HG03135 (cell line): ENCODE data around the gene GPX1.

ENCODE experiments used
- ATAC-seq: cut with Tn5 transposase; IDR thresholded peaks from one replicate; pipeline ENCODE4 v1.9.1; 2021; ENCODE audit warnings: mild to moderate bottlenecking, moderate library complexity; ENCODE audit not compliant: unreplicated experiment

GPX1 gene

GRCh38 chr3:49313896-49314688 lies 44.1 kb downstream of the GPX1 start:
- ATAC-seq = no peak

GRCh38 chr3:49311283-49311682 lies 46.9 kb downstream of the GPX1 start:
- ATAC-seq = no peak

- no peak for ATAC-seq
Observed at GRCh38 chr3:49310677-49311076, 47.5 kb downstream of the GPX1 start.
